AG04449 (cell line): Measurements from ENCODE around the gene DKC1.

Experiments used
- CTCF ChIA-PET: fragments of 350-600 bp; formaldehyde crosslinking; extraction: SDS; loops from one replicate; lab custom pipeline; 2021; ENCODE audit warnings: antibody characterized with exemption; lab: Yijun Ruan, JAX
- POLR2A ChIA-PET: fragments of 400-600, 350-600 bp; formaldehyde crosslinking; extraction: SDS; loops from one replicate; lab custom pipeline; 2020; ENCODE audit warnings: antibody characterized with exemption, inconsistent platforms; lab: Yijun Ruan, JAX
- DNase-seq: peaks from one replicate; pipeline ENCODE4 v3.0.0-alpha.2; 2010; ENCODE audit warnings: low read depth, low spot score
- H3K4me3 ChIP-seq: 2 replicates; pipeline ENCODE4 v1.5.1; 2011; ENCODE audit warnings: low read depth, mild to moderate bottlenecking, control low read depth, low read length
- CTCF ChIP-seq: IDR thresholded peaks from one replicate; pipeline ENCODE4 v1.5.1; 2011; ENCODE audit warnings: mild to moderate bottlenecking, moderate library complexity, low read length, control low read depth, inconsistent platforms; ENCODE audit not compliant: insufficient read depth; ENCODE audit errors: missing control alignments

The DKC1 gene

DNA sequence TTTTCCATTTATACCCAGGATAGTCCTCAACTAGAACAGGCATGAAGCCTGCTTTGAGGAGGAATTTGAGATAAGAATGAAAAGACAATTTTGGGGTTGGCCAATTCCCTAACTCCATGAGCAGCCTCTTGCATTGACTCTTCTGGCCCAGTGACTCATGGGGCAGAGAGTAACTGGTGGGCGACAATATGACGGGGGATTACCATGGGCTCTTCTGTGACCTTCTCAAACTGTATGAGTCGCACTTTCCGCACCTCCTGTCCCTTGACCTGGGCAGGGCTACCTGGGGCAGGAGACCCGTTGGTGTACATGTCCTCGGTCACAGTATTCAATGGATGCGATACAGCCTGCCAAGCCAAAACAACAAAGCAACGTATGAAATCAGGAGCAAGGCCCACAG is 29.3 kb downstream of the DKC1 start:
- H3K4me3 ChIP-seq = no peak overlapping the region
- DNase-seq = no peak
- ChIA-PET POLR2A (no interaction called here), CTCF (no interaction called here)
- TF ChIP-seq CTCF = no peak

DNA sequence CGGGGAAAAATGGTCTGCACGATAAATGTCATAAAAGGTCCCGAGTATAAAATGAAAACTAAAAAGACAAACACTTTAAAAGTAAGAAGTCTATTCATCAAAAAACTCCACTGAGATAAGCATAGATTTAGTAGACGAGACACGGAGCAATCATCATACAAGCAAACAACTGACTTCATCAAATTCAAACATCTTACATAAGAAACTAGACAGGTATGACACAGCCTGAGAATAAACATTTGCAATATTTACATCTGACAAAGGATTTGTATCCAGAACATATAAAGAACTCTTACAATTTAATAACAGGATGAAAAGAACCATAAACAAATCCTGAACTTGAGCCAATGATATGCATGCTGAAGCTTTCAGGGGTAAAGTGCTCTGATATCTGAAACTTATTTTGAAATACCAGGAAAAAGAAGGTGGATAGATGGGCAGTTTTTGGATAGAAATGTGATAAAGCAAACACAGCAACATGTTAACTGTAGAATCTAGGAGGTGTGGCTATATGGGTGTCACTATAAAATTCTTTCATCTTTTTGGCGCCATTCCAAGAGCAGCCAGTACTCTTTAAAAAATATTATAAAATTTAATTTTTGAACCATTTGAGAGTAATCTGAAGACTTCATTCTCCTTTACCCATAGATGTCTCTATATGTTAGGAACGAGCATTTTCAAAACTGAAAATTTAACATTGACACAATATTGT is 30.6 kb downstream of the DKC1 start:
- ChIA-PET CTCF (no interaction called here), POLR2A (no interaction called here)
- no peak for DNase-seq
- H3K4me3 ChIP-seq = no peak overlapping the region
- TF ChIP-seq CTCF = no peak

DNA sequence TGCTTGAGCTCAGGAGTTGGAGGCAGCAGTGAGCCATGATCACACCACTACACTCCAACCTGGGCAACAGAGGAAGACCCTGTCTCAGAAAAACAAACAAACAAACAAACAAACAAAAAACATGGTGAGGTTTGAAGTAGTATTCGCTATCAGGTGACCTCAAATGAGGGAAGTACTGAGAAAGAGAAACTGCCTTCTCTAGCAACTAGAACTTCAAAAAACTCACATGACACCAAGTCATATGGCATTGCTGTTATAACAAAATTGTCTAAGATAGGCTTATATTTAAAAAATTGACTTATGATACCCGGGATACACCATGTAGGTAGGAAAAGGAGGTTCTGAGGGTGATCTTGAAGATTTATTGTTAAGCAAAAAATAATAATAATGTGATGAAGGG is 32.4 kb downstream of the DKC1 start:
- ChIA-PET CTCF (no interaction called here), POLR2A (no interaction called here)
- no peak for TF ChIP-seq CTCF
- no peak for DNase-seq
- no peak overlapping the region for H3K4me3 ChIP-seq

- ChIA-PET CTCF (no interaction called here), POLR2A (no interaction called here)
- DNase-seq = no peak
- no peak for TF ChIP-seq CTCF
- no peak overlapping the region for H3K4me3 ChIP-seq
These were observed 34.3 kb downstream of the DKC1 start for GRCh38 chrX:154797006-154797405.

DNA sequence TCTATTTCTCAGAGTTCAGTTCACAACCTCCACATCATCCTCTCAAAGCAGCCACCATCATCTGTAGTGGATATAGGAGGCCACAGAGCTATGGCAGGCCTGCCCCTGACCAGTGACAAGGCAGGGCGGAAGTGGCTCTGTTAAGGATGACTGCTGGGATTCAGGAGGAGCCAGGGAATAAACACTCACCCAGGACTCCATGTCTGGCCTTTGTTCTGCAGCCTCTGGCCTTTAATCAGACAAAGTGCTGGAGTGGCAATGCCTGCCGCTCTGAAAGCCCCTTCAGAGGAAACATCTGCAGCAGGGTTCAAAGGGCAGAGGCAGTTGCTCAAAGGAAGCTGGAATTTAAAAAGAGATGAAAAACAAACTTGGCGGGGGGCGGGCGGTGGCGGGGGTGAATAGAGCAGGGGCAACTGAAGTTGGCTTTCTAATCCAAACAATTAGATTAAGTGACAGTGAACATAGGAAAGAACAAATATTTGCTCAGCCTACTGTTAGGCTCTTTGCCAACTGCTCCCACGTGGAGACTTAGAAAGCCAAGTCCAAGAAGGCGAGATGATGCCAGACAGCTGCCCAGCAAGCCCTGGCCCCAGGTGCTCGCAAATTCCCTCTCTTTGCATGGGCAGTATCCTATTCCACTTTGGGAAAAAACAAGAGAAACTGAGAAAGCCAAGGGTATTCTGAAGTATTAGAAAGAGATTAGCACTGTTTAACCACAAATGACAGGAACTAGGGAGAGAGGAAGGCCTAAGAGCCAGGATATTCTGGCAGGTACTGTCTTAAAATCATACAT is 37.1 kb downstream of the DKC1 start:
- CTCF ChIA-PET = no interaction called here
- TF ChIP-seq CTCF = no peak
- no peak for DNase-seq
- H3K4me3 ChIP-seq = no peak overlapping the region
- POLR2A ChIA-PET = no interaction called here

DNA sequence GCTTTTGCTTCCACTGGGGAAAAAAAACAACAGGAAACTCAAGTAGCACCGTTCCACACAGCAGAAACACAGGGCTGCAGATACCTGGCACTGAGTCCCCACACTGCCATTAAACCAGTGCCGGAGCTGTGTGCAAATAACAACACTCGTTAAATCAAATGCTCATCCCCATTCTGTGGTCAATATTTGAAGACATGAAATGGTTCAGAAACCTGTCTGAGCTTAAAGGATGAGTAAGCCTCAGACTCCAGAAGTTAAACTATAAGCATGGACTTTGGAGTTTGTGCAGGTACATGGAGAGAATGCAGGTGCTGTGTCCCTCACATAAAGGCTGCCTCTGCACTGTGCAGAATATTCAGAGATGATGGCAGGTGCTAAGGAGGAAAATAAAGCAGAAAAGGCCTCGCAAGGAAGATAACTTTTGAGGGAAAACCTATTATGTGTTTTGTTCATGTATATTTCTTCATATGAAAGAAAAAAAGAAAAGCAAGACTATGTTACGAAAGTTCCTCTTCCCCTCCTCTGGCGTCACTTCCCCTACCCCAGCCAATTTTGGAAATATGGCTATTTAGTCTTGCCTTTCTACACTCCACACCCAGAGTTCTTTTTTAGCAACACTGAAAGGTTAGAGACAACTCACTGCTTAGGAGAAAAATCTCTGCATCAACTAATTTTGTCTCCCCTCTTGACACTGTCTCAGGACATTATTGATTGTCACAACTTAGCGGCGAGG is 38.0 kb downstream of the DKC1 start:
- CTCF ChIA-PET = no interaction called here
- POLR2A ChIA-PET = no interaction called here
- no peak for DNase-seq
- H3K4me3 ChIP-seq = no peak overlapping the region
- TF ChIP-seq CTCF = no peak
